B cell (primary cell): Measurements from ENCODE around the gene NUP85. TPM values are rescaled to one million over a fixed set of nuclear protein-coding genes. Genes with fewer than 3 reads are reported as not detected.

Source experiments
- ATAC-seq: fragments of 200-7000 bp; cut with Tn5 transposase; one replicate; pipeline ENCODE4 v1.10.0; 2021; ENCODE audit warnings: low read depth, mild to moderate bottlenecking, moderate number of reproducible peaks, moderate library complexity
- CTCF ChIA-PET: fragments of 350-600 bp; sonication (Branson Sonifier 250); formaldehyde crosslinking; loops from one replicate; lab custom pipeline; 2021; ENCODE audit warnings: antibody characterized with exemption, inconsistent platforms; lab: Charles Lee
- POLR2A ChIA-PET: fragments of 350-600 bp; sonication (Branson Sonifier 250); formaldehyde crosslinking; loops from one replicate; lab custom pipeline; 2021; ENCODE audit warnings: antibody characterized with exemption; lab: Charles Lee
- DNase-seq: peaks from one replicate; pipeline ENCODE4 v3.0.0; 2013
- H2AFZ ChIP-seq: 2 replicates; pipeline ENCODE4 v1.6.1; 2012; ENCODE audit warnings: mild to moderate bottlenecking, low read depth, low read length; ENCODE audit not compliant: insufficient read depth, poor library complexity, severe bottlenecking
- H3K27ac ChIP-seq, 2 donors: 1 replicate in 1 of 2; 2 replicates in 1 of 2; pipeline ENCODE4 v1.5.1; 2012 to 2013; ENCODE audit warnings: low read length in 2 of 2, mild to moderate bottlenecking in 2 of 2, moderate library complexity in 1 of 2
- H3K27me3 ChIP-seq, 4 experiments: fragments of 200-600 bp in 1 of 4; sonication (generic) in 1 of 4; replicated peaks in 1 of 4; 1 replicate in 2 of 4; 2 replicates in 2 of 4; pipeline versions ENCODE4 v1.6.1 to v1.7.0; 2013 to 2016; ENCODE audit warnings: low read length in 3 of 4, mild to moderate bottlenecking in 2 of 4, mixed read lengths in 1 of 4, moderate library complexity in 1 of 4; ENCODE audit not compliant: insufficient read depth in 4 of 4, control insufficient read depth in 3 of 4; ENCODE audit errors: control extremely low read depth in 1 of 4
- H3K36me3 ChIP-seq, 2 experiments: replicated peaks in 1 of 2; 1 replicate in 1 of 2; 2 replicates in 1 of 2; pipeline versions ENCODE4 v1.6.1 to v1.7.1; 2013; ENCODE audit warnings: low read length in 1 of 2; ENCODE audit not compliant: insufficient read depth in 2 of 2, control insufficient read depth in 1 of 2; ENCODE audit errors: control extremely low read depth in 1 of 2, extremely low read depth in 1 of 2
- H3K4me1 ChIP-seq, 2 donors: fragments of 200-600 bp in 1 of 2; sonication (generic) in 1 of 2; 1 replicate in 1 of 2; 2 replicates in 1 of 2; pipeline versions ENCODE4 v1.5.1 to v1.6.1; 2013 to 2017; ENCODE audit warnings: low read length in 2 of 2; ENCODE audit not compliant: control insufficient read depth in 2 of 2, insufficient read depth in 2 of 2
- H3K4me2 ChIP-seq: replicated peaks from 2 replicates; pipeline ENCODE3; 2012; ENCODE audit warnings: mild to moderate bottlenecking, low read depth, low read length; ENCODE audit not compliant: poor library complexity, severe bottlenecking
- H3K4me3 ChIP-seq, 5 experiments: fragments of 200-600 bp in 1 of 5; sonication (generic) in 1 of 5; 1 replicate in 3 of 5; 2 replicates in 2 of 5; pipeline versions ENCODE4 v1.5.1 to v1.7.0; 2011 to 2016; ENCODE audit warnings: low read length in 4 of 5, mild to moderate bottlenecking in 4 of 5, low read depth in 2 of 5, control low read depth in 1 of 5, moderate library complexity in 1 of 5; ENCODE audit not compliant: insufficient read depth in 1 of 5; ENCODE audit errors: control extremely low read depth in 1 of 5, extremely low read depth in 1 of 5
- H3K79me2 ChIP-seq: fragments of 200-600 bp; sonication (generic); one replicate; pipeline ENCODE4 v1.6.0; 2016; ENCODE audit warnings: low read length; ENCODE audit not compliant: control insufficient read depth, insufficient read depth
- H3K9ac ChIP-seq: fragments of 200-600 bp; sonication (generic); 2 replicates; pipeline ENCODE4 v1.6.1; 2017; ENCODE audit warnings: mild to moderate bottlenecking, low read length, moderate library complexity
- H3K9me3 ChIP-seq, 3 donors: one replicate each; pipeline versions ENCODE4 v1.6.1 to v1.7.1; 2013; ENCODE audit warnings: low read length in 2 of 3; ENCODE audit not compliant: control insufficient read depth in 2 of 3, insufficient read depth in 1 of 3; ENCODE audit errors: control extremely low read depth in 1 of 3
- H4K20me1 ChIP-seq: 2 replicates; pipeline ENCODE4 v1.6.0; 2012; ENCODE audit warnings: mild to moderate bottlenecking, low read length; ENCODE audit not compliant: insufficient read depth, control insufficient read depth, poor library complexity, severe bottlenecking
- H3K27ac Mint-ChIP-seq: one replicate; pipeline ENCODE4 v1.8.0; 2021; ENCODE audit warnings: mixed read lengths
- H3K27me3 Mint-ChIP-seq: one replicate; pipeline ENCODE4 v1.8.0; 2021; ENCODE audit warnings: mixed read lengths
- H3K4me1 Mint-ChIP-seq: one replicate; pipeline ENCODE4 v1.8.0; 2021; ENCODE audit warnings: mixed read lengths
- H3K4me3 Mint-ChIP-seq: one replicate; pipeline ENCODE4 v1.8.0; 2021; ENCODE audit warnings: mixed read lengths
- H3K9me3 Mint-ChIP-seq: one replicate; pipeline ENCODE4 v1.8.0; 2022; ENCODE audit warnings: mixed read lengths; ENCODE audit not compliant: insufficient read depth
- EZH2 ChIP-seq: IDR thresholded peaks from 2 replicates; pipeline ENCODE4 v1.6.1; 2012; ENCODE audit warnings: borderline replicate concordance, low read depth, mild to moderate bottlenecking, moderate library complexity, low read length; ENCODE audit not compliant: insufficient read depth, poor library complexity, severe bottlenecking
- WGBS: methylation state at CpG from one replicate; pipeline ENCODE4 v1.1.5; 2013; ENCODE audit warnings: missing lambda C conversion rate; ENCODE audit not compliant: insufficient coverage; 5-methylcytosine and 5-hydroxymethylcytosine counted together
- intact Hi-C: fragments of 100-400 bp; cut with micrococcal nuclease; formaldehyde crosslinking; loops from one replicate; pipeline ENCODE4 v1.10.0; 2022
- polyA plus RNA-seq: library from polyadenylated mRNA; depleted of rRNA; stranded (reverse); fragments of >200 nt; gene quantifications from 2 replicates; pipeline ENCODE4 v1.2.3, GENCODE V29; 2012
- total RNA-seq, 2 donors: library from RNA; stranded (reverse); fragments of 120-200 nt in 1 of 2; gene quantifications; 1 replicate in 1 of 2; 2 replicates in 1 of 2; pipeline versions ENCODE4 v1.2.3 to v1.2.4, GENCODE V29; 2013 to 2022
- TF ChIP-seq, protein P1 (sequence below): fragments of 200-600 bp; IDR thresholded peaks from one replicate; pipeline ENCODE4 v1.8.0; 2022; ENCODE audit warnings: antibody characterized with exemption, mild to moderate bottlenecking

The NUP85 gene
- total and polyA plus RNA-seq, 2 donors (not counting 1 experiment from before 2014, with no cell fraction given): 97.5 to 142 TPM

DNA sequence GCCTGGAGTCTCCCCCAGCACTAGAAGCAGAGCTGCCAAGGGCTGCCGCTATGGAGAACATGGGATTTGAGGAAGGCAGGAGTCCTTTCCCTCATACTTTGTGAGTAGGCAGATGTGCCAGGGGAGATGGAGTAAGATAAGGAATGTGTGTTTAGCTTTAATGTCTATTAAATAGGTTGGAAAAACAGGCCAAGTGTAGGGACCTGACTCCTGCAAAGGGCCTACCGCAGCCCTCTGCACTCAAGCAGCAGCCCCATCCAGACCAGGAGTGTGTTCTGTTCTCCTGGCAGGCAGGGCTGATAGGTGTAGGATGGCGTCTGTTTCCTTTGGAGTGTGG, 67.3 kb downstream of the NUP85 start:
- no peak overlapping the region for H2AFZ ChIP-seq
- no peak overlapping the region for H3K27ac ChIP-seq
- DNase-seq (no peak), ATAC-seq (no peak)
- Mint-ChIP-seq H3K4me3 (peak overlapping the region; percentile 64), H3K27ac (peak overlapping the region; percentile 37), H3K4me1 (peaks cover 23% of the 10 kb centered on the region), H3K9me3 (no peaks in the 10 kb centered on the region), H3K27me3 (no peaks in the 10 kb centered on the region)
- H3K4me3 ChIP-seq: no peak overlapping the region
- H3K4me1 ChIP-seq: peaks cover 17 to 28% of the 10 kb centered on the region in 2 donors
- WGBS: no CpG with 5 or more reads among the region's 3 CpGs
- peaks cover 0 to 17% of the 10 kb centered on the region in 2 experiments for H3K36me3 ChIP-seq
- peaks cover 32% of the 10 kb centered on the region for H3K79me2 ChIP-seq
- H4K20me1 ChIP-seq: no peaks in the 10 kb centered on the region
- no peak for TF ChIP-seq EZH2
- TF ChIP-seq, protein P1, sequence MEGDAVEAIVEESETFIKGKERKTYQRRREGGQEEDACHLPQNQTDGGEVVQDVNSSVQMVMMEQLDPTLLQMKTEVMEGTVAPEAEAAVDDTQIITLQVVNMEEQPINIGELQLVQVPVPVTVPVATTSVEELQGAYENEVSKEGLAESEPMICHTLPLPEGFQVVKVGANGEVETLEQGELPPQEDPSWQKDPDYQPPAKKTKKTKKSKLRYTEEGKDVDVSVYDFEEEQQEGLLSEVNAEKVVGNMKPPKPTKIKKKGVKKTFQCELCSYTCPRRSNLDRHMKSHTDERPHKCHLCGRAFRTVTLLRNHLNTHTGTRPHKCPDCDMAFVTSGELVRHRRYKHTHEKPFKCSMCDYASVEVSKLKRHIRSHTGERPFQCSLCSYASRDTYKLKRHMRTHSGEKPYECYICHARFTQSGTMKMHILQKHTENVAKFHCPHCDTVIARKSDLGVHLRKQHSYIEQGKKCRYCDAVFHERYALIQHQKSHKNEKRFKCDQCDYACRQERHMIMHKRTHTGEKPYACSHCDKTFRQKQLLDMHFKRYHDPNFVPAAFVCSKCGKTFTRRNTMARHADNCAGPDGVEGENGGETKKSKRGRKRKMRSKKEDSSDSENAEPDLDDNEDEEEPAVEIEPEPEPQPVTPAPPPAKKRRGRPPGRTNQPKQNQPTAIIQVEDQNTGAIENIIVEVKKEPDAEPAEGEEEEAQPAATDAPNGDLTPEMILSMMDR: no peak
- intact Hi-C loops: no loop called here
- H3K9ac ChIP-seq: no peak overlapping the region
- POLR2A ChIA-PET: interaction anchor here (0.6 to 4.2 kb wide), 3 partner anchors 11 to 16 kb away, joined by 5 to 40 read pairs (median 8); partner anchors contain the start of genes GGA3, MRPS7 and SLC25A19
- CTCF ChIA-PET: interaction anchor here (0.9 to 3.7 kb wide), 5 partner anchors 12 to 159 kb away, joined by 3 to 62 read pairs (median 3); partner anchors contain the start of genes GGA3 and MRPS7
- H3K27me3 ChIP-seq: no peaks in the 10 kb centered on the region
- no peak overlapping the region for H3K4me2 ChIP-seq
- no peaks in the 10 kb centered on the region for H3K9me3 ChIP-seq

DNA sequence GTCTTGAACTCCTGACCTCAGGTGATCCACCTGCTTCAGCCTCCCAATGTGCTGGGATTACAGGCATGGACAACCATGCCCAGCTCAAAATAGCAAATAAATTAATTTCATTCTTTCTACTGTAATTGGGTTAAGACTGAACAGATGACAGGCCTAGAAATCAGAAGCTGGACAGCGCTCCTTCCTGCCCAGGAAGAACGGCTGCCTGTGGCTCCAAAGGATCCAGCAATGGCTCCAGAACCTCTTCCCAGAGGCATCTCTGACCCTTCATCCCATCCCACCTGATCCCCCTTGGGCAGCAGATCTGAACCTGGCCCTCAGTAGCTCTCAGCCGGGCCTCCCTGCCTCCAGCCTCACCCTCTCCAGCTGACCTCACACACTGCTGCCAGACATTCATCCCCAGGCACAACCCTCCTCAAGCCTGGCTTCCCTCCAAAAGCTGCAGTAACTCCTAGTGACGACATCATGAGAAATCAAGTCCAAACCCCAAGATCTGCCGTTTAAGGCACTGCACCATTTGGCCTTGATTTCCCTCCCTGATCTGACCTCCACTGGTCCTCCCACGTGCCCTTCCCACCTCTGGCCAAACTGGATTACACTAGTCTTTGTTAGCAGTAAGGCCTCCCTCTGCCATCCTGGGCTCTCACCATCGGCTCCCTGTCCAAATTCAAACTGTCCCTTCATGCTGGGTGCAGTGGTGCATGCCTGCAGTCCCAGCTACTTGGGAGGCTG, 68.7 kb downstream of the NUP85 start:
- Histone ChIP-seq H3K27ac (no peak overlapping the region), H3K36me3 (peaks cover 0 to 25% of the 10 kb centered on the region in 2 experiments), H3K27me3 (no peaks in the 10 kb centered on the region), H3K9ac (no peak overlapping the region), H3K79me2 (peaks cover 35% of the 10 kb centered on the region), H3K4me2 (no peak overlapping the region), H2AFZ (no peak overlapping the region), H3K9me3 (no peaks in the 10 kb centered on the region), H3K4me1 (peaks cover 15 to 27% of the 10 kb centered on the region in 2 donors), H4K20me1 (no peaks in the 10 kb centered on the region), H3K4me3 (no peak overlapping the region)
- no peaks in the 10 kb centered on the region for H3K27me3 Mint-ChIP-seq
- peaks cover 19% of the 10 kb centered on the region for H3K4me1 Mint-ChIP-seq
- intact Hi-C loops: no loop called here
- no peaks in the 10 kb centered on the region for H3K9me3 Mint-ChIP-seq
- DNase-seq (no peak), ATAC-seq (no peak)
- ChIA-PET POLR2A (interaction anchor here (0.6 to 1.7 kb wide), 2 partner anchors 15 to 139 kb away, joined by 3 to 8 read pairs; partner anchors contain the start of gene SLC25A19), CTCF (interaction anchor here (1.6 to 1.7 kb wide), 2 partner anchors 15 to 160 kb away, joined by 5 to 6 read pairs; partner anchors contain the start of gene SLC25A19)
- WGBS: 93% methylated on average over 5 of the region's 7 CpGs
- H3K27ac Mint-ChIP-seq: peak overlapping the region; percentile 56
- peak overlapping the region; percentile 23 for H3K4me3 Mint-ChIP-seq
- no peak for TF ChIP-seq EZH2
- TF ChIP-seq, protein P1: no peak
